GM12878 (cell line): Measurements from ENCODE around the gene FOXK1. TPM values are rescaled to one million over a fixed set of nuclear protein-coding genes. Genes with fewer than 3 reads are reported as not detected.

Experiments
- ATAC-seq: fragments of 200-7000 bp; cut with Tn5 transposase; 3 replicates; pipeline ENCODE4 v1.9.1; 2020; ENCODE audit warnings: mild to moderate bottlenecking, moderate library complexity
- BruUV-seq: library from RNA; stranded (reverse); fragments of 400-500 nt; replicated peaks from 2 replicates; lab custom pipeline; 2021; lab: Mats Ljungman, UMichigan
- CTCF ChIA-PET: fragments of 300-600 bp; sonication (Branson Sonifier 250); formaldehyde crosslinking; extraction: SDS; loops from one replicate; lab custom pipeline; 2021; ENCODE audit warnings: inconsistent platforms; lab: Yijun Ruan, JAX
- POLR2A ChIA-PET: fragments of 350-600 bp; formaldehyde crosslinking; extraction: SDS; loops from one replicate; lab custom pipeline; 2021; ENCODE audit warnings: inconsistent platforms; lab: Charles Lee
- RAD21 ChIA-PET: fragments of 300-600 bp; sonication (Branson Sonifier 250); formaldehyde crosslinking; loops from one replicate; lab custom pipeline; 2023; ENCODE audit warnings: antibody characterized with exemption; ENCODE audit not compliant: unreplicated experiment; lab: Charles Lee
- SMC1A ChIA-PET: fragments of 300-600 bp; sonication (Branson Sonifier 250); formaldehyde crosslinking; loops from one replicate; lab custom pipeline; 2023; ENCODE audit not compliant: unreplicated experiment, uncharacterized antibody; lab: Charles Lee
- DNase-seq: peaks from one replicate; pipeline ENCODE4 v3.0.0-alpha.2; 2011; ENCODE audit warnings: low read depth, low spot score
- FAIRE-seq: peaks from 3 replicates; lab custom pipeline; 2011; peaks lifted over from hg19 to GRCh38; lab: Jason Lieb, UNC
- H2AFZ ChIP-seq: 2 replicates; pipeline ENCODE4 v1.6.0; 2011; ENCODE audit warnings: low read depth, low read length, control low read depth; ENCODE audit not compliant: control insufficient read depth
- H3K27ac ChIP-seq: 2 replicates; pipeline ENCODE4 v1.5.1; 2011; ENCODE audit warnings: control low read depth; ENCODE audit not compliant: control insufficient read depth, insufficient read depth
- H3K27me3 ChIP-seq, 2 experiments: replicated peaks in 1 of 2; 2 replicates each; pipeline versions ENCODE4 v1.6.0 to v1.6.1; 2011; ENCODE audit warnings: low read length in 1 of 2; ENCODE audit not compliant: control insufficient read depth in 2 of 2, insufficient read depth in 2 of 2
- H3K36me3 ChIP-seq, 2 experiments: 2 replicates each; pipeline ENCODE4 v1.5.1; 2011; ENCODE audit warnings: low read length in 1 of 2; ENCODE audit not compliant: control insufficient read depth in 2 of 2, insufficient read depth in 2 of 2
- H3K4me1 ChIP-seq: 2 replicates; pipeline ENCODE4 v1.6.1; 2011; ENCODE audit warnings: mild to moderate bottlenecking, low read length, moderate library complexity, mixed read lengths; ENCODE audit not compliant: control insufficient read depth, insufficient read depth
- H3K4me2 ChIP-seq: 2 replicates; pipeline ENCODE4 v1.6.0; 2011; ENCODE audit warnings: control low read depth; ENCODE audit not compliant: control insufficient read depth, insufficient read depth
- H3K4me3 ChIP-seq: fragments of 200-600 bp; sonication (generic); 2 replicates; pipeline ENCODE4 v1.5.1; 2016
- H3K79me2 ChIP-seq: 2 replicates; pipeline ENCODE4 v1.6.0; 2011; ENCODE audit warnings: low read length; ENCODE audit not compliant: control insufficient read depth, insufficient read depth
- H3K9ac ChIP-seq: 2 replicates; pipeline ENCODE4 v1.8.0; 2011; ENCODE audit warnings: low read length, control low read depth, mixed read lengths; ENCODE audit not compliant: control insufficient read depth, insufficient read depth
- H3K9me3 ChIP-seq: replicated peaks from 3 replicates; pipeline ENCODE4 v1.5.1; 2011; ENCODE audit warnings: mild to moderate bottlenecking, low read length; ENCODE audit not compliant: control insufficient read depth, insufficient read depth
- H4K20me1 ChIP-seq: 2 replicates; pipeline ENCODE4 v1.6.0; 2011; ENCODE audit not compliant: control insufficient read depth, insufficient read depth
- MTA3 ChIP-seq: IDR thresholded peaks from 2 replicates; pipeline ENCODE4 v1.6.1; 2012; ENCODE audit warnings: low read length, inconsistent platforms, borderline replicate concordance
- RELA ChIP-seq: fragments of 450-650 bp; IDR thresholded peaks from 2 replicates; pipeline ENCODE4 v1.8.0; 2014; ENCODE audit warnings: borderline replicate concordance; ENCODE audit not compliant: partially characterized antibody
- WGBS: methylation state at CpG from one replicate; pipeline ENCODE4 v1.1.6; 2016; ENCODE audit warnings: low lambda C conversion rate; ENCODE audit not compliant: insufficient replicate concordance, insufficient coverage; ENCODE audit errors: missing lambda C conversion rate; 5-methylcytosine and 5-hydroxymethylcytosine counted together
- in situ Hi-C: fragments of 300-500 bp; cut with MboI; formaldehyde crosslinking; loops from 9 replicates; pipeline ENCODE4 v1.14.3; 2018; ENCODE audit warnings: mixed read lengths
- intact Hi-C: fragments of 100-400 bp; cut with micrococcal nuclease; formaldehyde crosslinking; loops from one replicate; pipeline ENCODE4 v1.14.2; 2022; ENCODE audit not compliant: unreplicated experiment
- polyA plus RNA-seq, 11 experiments: library from polyadenylated mRNA; depleted of rRNA in 4 of 11; unstranded in 6 of 11; stranded (reverse) in 5 of 11; fragments of >200 nt; fragmentation: Nextera tagmentation in 4 of 11; fragmentation: Illumina TruSeq in 1 of 11; extraction: Ambion mirVana in 4 of 11; extraction: Trizol in 1 of 11; gene quantifications; 1 replicate in 1 of 11; 2 replicates in 10 of 11; pipeline versions ENCODE4 v1.2.1 to v1.2.3, GENCODE V29; 2011 to 2016; ENCODE audit warnings: inconsistent platforms in 2 of 11, missing spikeins in 2 of 11, low read depth in 1 of 11
- total RNA-seq, 4 experiments: library from RNA; depleted of rRNA in 3 of 4; stranded (reverse); fragments of >200 nt in 3 of 4; fragmentation: Illumina TruSeq in 1 of 4; extraction: Trizol in 1 of 4; gene quantifications; 2 replicates each; pipeline versions ENCODE4 v1.2.1 to v1.2.3, GENCODE V29; 2013 to 2021
- TF ChIP-seq, protein P1 (sequence below): fragments of 450-650 bp; IDR thresholded peaks from 2 replicates; pipeline ENCODE4 v1.6.1; 2017; ENCODE audit warnings: mild to moderate bottlenecking, low read depth, inconsistent platforms; ENCODE audit not compliant: poor library complexity, severe bottlenecking
- TF ChIP-seq, protein P2 (sequence below): fragments of 450-650 bp; formaldehyde crosslinking; IDR thresholded peaks from 2 replicates; pipeline ENCODE4 v1.4.0; 2022; ENCODE audit warnings: mild to moderate bottlenecking, moderate library complexity
- TF ChIP-seq, protein P3 (sequence below): fragments of 450-650 bp; IDR thresholded peaks from 2 replicates; pipeline ENCODE4 v1.6.1; 2016; ENCODE audit warnings: mild to moderate bottlenecking, moderate library complexity, borderline replicate concordance

Gene FOXK1
- total and polyA plus RNA-seq, 10 of the 15 experiments (the other 5 are each of a cell fraction or from before 2014, with no cell fraction given) = 0.24 to 31.8 (median 4.5) TPM

DNA sequence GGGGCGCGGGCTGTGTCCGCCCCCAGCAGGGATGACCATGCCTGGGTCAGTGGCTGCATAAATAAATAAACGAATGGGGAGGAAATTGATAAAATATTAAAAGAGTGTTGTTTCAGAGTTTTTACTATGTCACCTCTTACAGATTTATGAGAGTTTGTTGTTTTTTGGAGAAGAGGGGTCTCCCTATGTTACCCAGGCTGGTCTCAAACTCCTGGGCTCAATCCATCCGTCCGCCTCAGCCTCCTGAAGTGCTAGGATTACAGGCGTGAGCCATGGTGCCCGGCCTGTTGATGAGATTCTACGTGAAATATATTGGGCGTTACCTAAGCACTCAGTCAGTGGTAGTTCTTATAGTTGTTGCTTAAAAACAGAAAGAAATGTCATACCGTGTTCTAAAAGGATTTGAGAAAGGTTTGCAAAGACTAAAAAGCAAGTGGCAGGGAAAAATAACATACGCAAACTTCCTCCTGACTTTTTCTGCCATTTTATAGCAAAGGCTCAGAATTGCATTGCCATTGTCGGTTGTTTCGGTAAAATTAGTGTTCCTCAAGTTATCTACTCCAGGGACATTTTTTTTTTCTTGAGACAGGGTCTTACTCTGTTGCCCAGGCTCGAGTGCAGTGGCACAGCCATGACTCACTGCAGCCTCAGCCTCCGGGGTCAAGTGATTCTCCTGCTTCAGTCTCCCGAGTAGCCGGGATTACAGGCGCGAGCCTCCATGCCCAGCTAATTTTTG lies 39.5 kb upstream of the FOXK1 start:
- no peaks in the 10 kb centered on the region for H3K36me3 ChIP-seq
- DNase-seq (no peak), FAIRE-seq (no peak), ATAC-seq (no peak)
- H3K9me3 ChIP-seq = no peaks in the 10 kb centered on the region; the same call in 2 of the 3 replicates
- peak overlapping the region; percentile 85 for H3K4me3 ChIP-seq
- H2AFZ ChIP-seq = peak overlapping the region; percentile 67
- in situ Hi-C loops = no loop called here
- CTCF ChIA-PET = interaction anchor here (0.9 to 2.0 kb wide), 3 partner anchors 9 to 44 kb away, joined by 4 to 6 read pairs (median 4); no protein-coding TSS in a partner anchor
- POLR2A ChIA-PET = interaction anchor here (1.2 to 2.9 kb wide), 3 partner anchors 40 to 133 kb away, joined by 4 to 24 read pairs (median 6); partner anchors contain the start of genes AP5Z1 and FOXK1
- TSS peak; percentile 98 for BruUV-seq
- H4K20me1 ChIP-seq = no peaks in the 10 kb centered on the region
- TF ChIP-seq MTA3 = peak; percentile 45; the same call in 1 of the 2 replicates
- TF ChIP-seq, protein P1, sequence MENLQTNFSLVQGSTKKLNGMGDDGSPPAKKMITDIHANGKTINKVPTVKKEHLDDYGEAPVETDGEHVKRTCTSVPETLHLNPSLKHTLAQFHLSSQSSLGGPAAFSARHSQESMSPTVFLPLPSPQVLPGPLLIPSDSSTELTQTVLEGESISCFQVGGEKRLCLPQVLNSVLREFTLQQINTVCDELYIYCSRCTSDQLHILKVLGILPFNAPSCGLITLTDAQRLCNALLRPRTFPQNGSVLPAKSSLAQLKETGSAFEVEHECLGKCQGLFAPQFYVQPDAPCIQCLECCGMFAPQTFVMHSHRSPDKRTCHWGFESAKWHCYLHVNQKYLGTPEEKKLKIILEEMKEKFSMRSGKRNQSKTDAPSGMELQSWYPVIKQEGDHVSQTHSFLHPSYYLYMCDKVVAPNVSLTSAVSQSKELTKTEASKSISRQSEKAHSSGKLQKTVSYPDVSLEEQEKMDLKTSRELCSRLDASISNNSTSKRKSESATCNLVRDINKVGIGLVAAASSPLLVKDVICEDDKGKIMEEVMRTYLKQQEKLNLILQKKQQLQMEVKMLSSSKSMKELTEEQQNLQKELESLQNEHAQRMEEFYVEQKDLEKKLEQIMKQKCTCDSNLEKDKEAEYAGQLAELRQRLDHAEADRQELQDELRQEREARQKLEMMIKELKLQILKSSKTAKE = peak; percentile 34
- no peak for TF ChIP-seq RELA
- TF ChIP-seq, protein P2, sequence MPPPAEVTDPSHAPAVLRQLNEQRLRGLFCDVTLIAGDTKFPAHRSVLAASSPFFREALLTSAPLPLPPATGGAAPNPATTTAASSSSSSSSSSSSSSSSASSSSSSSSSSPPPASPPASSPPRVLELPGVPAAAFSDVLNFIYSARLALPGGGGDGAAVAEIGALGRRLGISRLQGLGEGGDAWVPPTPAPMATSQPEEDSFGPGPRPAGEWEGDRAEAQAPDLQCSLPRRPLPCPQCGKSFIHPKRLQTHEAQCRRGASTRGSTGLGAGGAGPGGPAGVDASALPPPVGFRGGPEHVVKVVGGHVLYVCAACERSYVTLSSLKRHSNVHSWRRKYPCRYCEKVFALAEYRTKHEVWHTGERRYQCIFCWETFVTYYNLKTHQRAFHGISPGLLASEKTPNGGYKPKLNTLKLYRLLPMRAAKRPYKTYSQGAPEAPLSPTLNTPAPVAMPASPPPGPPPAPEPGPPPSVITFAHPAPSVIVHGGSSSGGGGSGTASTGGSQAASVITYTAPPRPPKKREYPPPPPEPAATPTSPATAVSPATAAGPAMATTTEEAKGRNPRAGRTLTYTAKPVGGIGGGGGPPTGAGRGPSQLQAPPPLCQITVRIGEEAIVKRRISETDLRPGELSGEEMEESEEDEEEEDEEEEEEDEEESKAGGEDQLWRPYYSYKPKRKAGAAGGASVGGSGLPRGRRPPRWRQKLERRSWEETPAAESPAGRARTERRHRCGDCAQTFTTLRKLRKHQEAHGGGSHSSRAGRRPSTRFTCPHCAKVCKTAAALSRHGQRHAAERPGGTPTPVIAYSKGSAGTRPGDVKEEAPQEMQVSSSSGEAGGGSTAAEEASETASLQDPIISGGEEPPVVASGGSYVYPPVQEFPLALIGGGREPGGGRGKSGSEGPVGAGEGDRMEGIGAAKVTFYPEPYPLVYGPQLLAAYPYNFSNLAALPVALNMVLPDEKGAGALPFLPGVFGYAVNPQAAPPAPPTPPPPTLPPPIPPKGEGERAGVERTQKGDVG = 0 out of 2 replicates have a peak, but pooled peaks have one; percentile 72
- TF ChIP-seq, protein P3, sequence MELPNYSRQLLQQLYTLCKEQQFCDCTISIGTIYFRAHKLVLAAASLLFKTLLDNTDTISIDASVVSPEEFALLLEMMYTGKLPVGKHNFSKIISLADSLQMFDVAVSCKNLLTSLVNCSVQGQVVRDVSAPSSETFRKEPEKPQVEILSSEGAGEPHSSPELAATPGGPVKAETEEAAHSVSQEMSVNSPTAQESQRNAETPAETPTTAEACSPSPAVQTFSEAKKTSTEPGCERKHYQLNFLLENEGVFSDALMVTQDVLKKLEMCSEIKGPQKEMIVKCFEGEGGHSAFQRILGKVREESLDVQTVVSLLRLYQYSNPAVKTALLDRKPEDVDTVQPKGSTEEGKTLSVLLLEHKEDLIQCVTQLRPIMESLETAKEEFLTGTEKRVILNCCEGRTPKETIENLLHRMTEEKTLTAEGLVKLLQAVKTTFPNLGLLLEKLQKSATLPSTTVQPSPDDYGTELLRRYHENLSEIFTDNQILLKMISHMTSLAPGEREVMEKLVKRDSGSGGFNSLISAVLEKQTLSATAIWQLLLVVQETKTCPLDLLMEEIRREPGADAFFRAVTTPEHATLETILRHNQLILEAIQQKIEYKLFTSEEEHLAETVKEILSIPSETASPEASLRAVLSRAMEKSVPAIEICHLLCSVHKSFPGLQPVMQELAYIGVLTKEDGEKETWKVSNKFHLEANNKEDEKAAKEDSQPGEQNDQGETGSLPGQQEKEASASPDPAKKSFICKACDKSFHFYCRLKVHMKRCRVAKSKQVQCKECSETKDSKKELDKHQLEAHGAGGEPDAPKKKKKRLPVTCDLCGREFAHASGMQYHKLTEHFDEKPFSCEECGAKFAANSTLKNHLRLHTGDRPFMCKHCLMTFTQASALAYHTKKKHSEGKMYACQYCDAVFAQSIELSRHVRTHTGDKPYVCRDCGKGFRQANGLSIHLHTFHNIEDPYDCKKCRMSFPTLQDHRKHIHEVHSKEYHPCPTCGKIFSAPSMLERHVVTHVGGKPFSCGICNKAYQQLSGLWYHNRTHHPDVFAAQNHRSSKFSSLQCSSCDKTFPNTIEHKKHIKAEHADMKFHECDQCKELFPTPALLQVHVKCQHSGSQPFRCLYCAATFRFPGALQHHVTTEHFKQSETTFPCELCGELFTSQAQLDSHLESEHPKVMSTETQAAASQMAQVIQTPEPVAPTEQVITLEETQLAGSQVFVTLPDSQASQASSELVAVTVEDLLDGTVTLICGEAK = peak; percentile 27; the same call in 1 of the 2 replicates
- TF ChIP-seq, all 136 proteins: peak for 4
- Histone ChIP-seq H3K4me1 (0 out of 2 replicates have a peak, but pooled peaks cover 3% of the 10 kb centered on the region), H3K4me2 (peak overlapping the region; percentile 72), H3K27ac (peak overlapping the region; percentile 80), H3K9ac (peak overlapping the region; percentile 87), H3K27me3 (no peaks in the 10 kb centered on the region), H3K79me2 (peaks cover 3% of the 10 kb centered on the region; the same call in 1 of the 2 replicates)
- SMC1A ChIA-PET = interaction anchor here (1.2 kb wide), 1 partner anchor 82 kb away, joined by 4 read pairs; no protein-coding TSS in a partner anchor
- intact Hi-C loops = no loop called here
- RAD21 ChIA-PET = interaction anchor here (1.5 kb wide), 1 partner anchor 40 kb away, joined by 14 read pairs; the partner anchor contains the start of gene FOXK1
- 47% methylated on average over 20 of the region's 20 CpGs for WGBS
